HG03378 (cell line): ENCODE data around the gene POGLUT2.

Source experiments
- ATAC-seq: cut with Tn5 transposase; IDR thresholded peaks from one replicate; pipeline ENCODE4 v1.9.1; 2021; ENCODE audit warnings: mild to moderate bottlenecking, moderate library complexity; ENCODE audit not compliant: unreplicated experiment

POGLUT2 gene

GRCh38 chr13:102771298-102772041 is 27.3 kb downstream of the POGLUT2 start:
- ATAC-seq = peak; percentile 22

- ATAC-seq = no peak
These were observed 28.3 kb downstream of the POGLUT2 start for GRCh38 chr13:102770435-102770834.

GRCh38 chr13:102769679-102770078 is 29.1 kb downstream of the POGLUT2 start:
- ATAC-seq = no peak

GRCh38 chr13:102768909-102769308 is 29.9 kb downstream of the POGLUT2 start:
- ATAC-seq = no peak

- no peak for ATAC-seq
These were observed 35.0 kb downstream of the POGLUT2 start for GRCh38 chr13:102763741-102764140.

GRCh38 chr13:102761071-102761470 is 37.7 kb downstream of the POGLUT2 start:
- ATAC-seq = no peak

GRCh38 chr13:102758842-102759241 is 39.9 kb downstream of the POGLUT2 start:
- no peak for ATAC-seq

- ATAC-seq = no peak
These were observed 41.8 kb downstream of the POGLUT2 start for GRCh38 chr13:102757006-102757405.

GRCh38 chr13:102751886-102752285 is 46.9 kb downstream of the POGLUT2 start:
- no peak for ATAC-seq

- ATAC-seq = no peak
These were observed 56.3 kb downstream of the POGLUT2 start for GRCh38 chr13:102742506-102742905.

GRCh38 chr13:102742101-102742500 is 56.7 kb downstream of the POGLUT2 start:
- no peak for ATAC-seq
